Measurements from ENCODE around the gene ANXA5.
"Not testable (repeated sequence)": the region's sequence is repeated elsewhere in the genome, so short reads cannot be mapped to it uniquely, and the experiment has no call there.

Gene ANXA5

DNA sequence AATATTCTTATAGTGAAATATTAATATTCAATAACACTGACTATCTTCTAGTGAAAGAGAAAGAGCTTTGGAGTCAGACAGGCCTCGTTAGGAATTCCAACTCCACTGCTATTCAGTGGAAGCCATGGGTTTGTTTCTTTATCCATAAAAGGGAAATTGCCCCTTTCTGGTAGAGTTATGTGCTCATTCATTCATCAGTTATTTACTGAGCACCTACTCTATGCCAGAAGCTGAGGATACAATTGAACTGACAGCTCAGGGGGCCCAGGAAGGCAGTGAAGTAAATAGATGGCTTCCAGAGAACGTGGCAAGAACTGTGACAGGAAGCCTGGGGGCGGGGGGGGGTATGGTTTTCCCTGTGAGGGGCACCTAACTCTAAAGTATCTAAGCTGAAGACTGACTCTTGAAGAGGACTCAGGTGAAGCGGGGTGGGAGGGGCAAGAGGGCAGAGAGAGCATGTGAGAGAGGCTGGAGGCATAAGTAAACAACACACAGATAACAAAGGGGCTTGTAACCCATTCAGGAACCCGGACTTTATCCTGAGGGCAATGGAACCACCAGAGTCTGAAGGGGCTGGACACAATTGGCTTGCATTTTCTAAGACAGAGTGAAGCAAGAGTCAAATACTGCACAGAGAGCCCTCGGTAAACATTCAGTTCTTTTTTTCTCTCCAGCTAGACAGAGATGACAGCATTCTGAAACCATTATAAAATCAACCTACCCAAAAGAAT is 20.3 kb downstream of the ANXA5 start:
- DNase-seq (ENCODE audit: low read depth), result no peak

DNA sequence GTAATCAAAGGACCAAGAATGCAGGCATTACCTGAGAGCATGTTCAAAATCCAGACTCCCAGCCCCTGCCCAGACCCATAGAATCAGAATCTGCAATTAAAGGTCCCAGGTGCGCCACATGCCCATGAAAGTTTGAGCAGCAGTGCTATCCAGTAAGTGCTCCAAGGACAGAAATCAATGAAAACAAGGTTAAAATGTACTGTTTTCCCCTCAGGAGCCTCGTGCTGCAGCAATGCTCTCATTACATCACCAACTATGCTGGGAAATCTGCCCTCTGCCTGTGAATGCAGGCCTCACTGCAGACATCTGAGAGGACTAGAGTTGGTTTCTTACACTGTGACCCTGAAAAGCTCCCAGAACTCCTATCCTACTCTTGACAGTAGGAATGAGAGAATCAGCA is 21.1 kb downstream of the ANXA5 start:
- no peak for DNase-seq (ENCODE audit: low read depth)

DNA sequence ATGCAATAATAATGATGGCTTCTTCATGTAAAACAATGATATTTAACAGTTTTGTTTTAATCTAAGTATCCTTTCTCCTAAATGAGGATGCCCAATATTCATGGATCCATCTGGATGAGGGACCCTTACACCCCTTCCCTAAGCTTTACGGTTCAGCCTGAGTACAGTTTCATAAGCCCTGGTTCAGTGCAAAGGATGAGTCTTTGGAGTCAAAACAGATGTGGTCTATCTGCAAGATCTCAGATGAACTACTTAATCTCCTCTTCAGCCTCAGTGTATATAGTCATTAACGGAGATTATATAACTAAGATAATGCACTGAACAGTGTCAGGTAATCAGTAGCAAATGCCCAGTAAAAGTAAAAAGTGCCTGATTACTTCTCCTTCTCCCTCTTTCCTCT is 22.1 kb downstream of the ANXA5 start:
- DNase-seq (ENCODE audit: low read depth), result no peak

DNA sequence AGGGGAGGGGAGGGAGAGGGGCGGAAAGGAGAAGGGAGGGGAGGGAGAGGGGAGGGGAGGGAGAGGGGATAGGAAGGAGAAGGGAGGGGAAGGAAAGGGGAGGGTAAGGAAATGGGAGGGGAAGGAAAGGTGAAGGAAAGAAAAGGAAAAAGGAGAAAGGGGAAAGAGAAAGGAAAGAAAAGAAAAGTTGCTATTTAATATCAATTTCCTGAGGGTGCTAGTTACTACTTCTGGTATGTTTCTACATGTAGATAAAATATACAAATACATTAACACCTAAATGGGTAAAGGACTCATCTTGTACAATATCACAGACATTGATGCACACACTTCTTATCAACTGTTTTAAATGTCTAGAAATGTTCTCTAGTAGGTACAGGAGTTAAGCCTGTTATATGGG is 22.6 kb downstream of the ANXA5 start:
- no peak for DNase-seq (ENCODE audit: low read depth)

DNA sequence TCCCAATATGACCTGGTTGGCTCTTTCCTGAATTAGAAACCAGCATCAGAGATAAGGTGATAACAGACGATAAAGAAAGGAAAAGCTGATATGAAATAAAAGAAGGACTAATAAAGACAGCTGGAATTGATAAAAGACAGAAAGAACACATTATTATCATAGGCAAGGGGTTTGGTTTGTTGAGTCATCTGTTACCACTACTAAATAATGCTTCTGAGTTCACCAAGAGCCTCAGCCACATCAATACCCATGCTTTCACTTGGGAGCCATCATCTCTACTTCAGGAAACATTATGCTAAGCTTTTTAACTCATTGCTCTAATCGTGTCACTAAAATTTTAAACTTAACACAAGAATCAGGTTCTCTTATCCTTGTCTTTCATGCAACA is 27.6 kb downstream of the ANXA5 start:
- DNase-seq (ENCODE audit: low read depth), result no peak

DNA sequence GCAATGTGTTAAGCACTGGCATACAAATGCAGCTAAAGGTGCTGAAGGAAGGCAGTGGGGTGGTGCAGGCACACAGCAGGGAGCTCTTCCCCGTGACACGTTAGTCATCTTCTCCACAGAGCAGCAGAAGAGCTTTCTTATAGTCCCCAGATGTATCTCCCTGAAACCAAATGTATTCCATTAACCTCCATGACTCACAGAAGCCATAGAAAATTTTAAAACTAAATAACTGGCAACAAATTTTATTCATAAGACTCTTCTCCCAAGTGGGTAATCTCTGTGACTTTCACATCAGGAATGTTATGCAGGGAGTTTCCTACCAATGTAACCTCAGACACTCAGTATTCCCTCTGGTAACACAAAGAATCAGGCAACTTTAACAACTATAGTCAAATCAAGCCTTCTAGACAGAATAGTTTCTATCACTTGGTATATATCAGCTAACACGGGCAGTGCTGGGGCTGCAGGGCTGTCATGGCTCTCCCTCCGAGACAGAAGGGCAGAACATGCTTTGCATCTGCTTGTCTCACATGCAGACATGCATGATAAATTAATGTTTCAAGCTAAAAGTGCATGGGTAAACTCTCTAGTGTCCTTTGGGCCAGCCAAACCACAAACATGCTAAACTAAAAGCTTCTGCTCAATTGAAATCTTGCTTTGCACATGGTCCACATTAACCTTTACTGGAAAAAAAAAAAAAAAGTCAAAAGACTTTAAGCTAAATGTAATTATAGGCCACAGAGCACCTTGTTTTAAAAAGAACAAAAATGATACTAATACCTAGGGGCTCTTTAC is 28.2 kb downstream of the ANXA5 start:
- no peak for DNase-seq (ENCODE audit: low read depth)

DNA sequence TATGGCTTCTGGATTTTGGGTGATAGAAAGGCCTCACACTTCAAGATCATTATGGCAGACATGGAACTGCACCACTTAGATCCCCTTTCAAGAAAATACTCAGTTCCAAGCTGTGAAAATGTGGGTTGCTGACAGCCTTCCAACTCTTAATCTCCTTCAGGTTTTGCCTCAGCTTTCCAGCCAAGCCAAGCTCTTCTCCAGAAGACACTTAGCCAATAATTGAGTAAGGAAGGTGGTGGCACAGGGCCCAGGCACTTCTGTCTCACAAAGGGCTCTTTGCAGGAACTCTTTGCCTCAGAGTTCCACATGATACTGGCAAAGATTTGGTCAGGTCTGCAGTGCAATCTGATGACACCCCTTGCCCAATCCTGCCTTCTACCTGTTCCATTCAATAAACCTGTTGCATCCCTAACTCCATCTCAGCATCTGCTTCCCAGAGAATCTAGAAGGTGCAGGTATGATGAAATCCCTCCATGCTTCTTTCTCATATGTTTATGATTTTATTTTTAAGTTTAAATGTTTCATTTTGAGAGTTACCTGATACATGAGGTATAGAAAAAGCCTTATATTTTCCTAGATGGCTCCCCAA is 30.6 kb downstream of the ANXA5 start:
- no peak for DNase-seq (ENCODE audit: low read depth)

DNA sequence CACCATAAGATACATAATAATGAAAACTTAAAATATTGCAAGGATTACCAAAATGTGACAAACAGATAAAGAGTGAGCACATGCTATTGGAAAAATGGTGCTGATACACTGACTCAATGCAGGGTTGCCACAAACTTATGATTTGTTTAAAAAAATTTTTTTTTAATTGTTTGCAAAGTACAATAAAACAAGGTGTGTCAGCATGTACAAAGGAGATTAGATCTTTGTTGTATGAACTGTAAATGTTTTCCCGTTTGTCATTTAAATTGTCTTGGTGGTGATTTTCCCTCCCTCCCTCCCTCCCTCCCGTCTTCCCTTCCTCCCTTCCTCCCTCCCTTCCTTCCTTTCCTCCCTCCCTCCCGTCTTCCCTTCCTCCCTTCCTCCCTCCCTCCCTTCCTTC is 31.4 kb downstream of the ANXA5 start:
- no peak for DNase-seq (ENCODE audit: low read depth)

DNA sequence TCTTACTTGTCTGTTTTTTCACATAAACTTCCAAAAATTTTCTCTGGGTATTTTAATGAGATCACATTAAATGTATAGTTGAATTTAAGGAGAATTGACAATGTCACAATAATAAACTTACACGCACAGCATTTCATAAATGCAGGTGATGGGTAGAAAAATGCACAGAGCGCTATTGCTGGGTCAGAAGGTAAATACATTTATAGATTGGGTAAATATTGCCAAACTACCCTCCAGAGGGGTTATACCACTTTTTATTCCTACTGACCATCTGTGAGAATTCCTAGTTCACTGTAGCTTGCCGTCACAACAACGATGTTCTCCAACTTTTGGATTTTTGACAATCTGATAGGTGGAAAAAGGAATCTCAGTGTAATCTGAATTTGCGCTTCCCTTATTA is 34.6 kb downstream of the ANXA5 start:
- no peak for DNase-seq (ENCODE audit: low read depth)

DNA sequence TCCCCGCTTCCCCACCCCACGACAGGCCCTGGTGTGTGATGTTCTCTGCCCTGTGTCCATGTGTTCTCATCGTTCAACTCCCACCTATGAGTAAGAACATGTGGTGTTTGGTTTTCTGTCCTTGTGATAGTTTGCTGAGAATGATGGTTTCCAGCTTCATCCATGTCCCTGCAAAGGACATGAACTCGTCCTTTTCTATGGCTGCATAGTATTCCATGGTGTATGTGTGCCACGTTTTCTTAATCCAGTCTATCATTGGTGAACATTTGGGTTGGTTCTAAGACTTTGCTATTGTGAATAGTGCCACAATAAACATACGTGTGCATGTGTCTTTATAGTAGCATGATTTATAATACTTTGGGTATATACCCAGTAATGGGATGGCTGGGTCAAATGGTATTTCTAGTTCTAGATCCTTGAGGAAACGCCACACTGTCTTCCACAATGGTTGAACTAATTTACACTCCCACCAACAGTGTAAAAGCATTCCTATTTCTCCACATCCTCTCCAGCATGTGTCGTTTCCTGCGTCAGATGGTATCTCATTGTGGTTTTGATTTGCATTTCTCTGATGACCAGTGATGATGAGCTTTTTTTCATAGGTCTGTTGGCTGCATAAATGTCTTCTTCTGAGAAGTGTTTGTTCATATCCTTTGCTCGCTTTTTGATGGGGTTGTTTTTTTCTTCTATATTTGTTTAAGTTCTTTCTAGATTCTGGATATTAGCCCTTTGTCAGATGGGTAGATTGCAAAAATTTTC is 36.4 kb downstream of the ANXA5 start:
- not testable (repeated sequence) for DNase-seq (ENCODE audit: low read depth)

DNA sequence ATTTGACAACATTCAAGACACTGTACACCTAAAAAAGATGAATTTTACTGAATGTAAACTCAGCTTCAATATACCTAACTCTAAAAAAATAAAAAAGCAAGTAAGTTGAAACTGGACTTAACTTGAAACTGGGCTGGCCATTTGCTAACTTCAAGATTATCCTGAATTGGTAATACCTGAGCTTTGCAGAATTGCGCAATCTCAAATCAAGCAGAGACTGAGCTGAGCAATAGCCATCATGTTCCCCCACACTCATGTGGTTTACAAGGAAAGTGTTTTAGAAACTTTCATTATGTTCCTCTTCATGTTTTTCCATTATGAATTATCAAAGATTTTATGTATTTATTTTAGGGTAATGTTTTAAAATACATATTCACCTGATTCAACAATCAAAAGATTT is 38.7 kb downstream of the ANXA5 start:
- no peak for DNase-seq (ENCODE audit: low read depth)

DNA sequence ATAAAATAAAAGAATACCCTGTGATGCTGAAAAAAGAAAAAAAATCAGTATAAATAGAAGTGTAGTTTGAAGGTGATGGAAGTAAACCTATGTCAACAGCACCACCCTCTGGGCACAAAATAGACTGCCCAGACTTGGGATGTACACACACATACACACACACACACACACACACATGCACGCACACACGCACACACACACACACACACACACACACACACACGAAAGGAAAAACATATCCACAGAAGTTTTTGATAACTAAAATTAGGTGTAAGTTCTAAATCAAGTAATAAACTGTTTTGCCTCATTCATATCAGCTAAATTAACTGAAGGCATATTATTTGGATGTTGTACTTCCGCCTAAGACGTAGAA is 40.5 kb downstream of the ANXA5 start:
- DNase-seq (ENCODE audit: low read depth), result no peak

DNA sequence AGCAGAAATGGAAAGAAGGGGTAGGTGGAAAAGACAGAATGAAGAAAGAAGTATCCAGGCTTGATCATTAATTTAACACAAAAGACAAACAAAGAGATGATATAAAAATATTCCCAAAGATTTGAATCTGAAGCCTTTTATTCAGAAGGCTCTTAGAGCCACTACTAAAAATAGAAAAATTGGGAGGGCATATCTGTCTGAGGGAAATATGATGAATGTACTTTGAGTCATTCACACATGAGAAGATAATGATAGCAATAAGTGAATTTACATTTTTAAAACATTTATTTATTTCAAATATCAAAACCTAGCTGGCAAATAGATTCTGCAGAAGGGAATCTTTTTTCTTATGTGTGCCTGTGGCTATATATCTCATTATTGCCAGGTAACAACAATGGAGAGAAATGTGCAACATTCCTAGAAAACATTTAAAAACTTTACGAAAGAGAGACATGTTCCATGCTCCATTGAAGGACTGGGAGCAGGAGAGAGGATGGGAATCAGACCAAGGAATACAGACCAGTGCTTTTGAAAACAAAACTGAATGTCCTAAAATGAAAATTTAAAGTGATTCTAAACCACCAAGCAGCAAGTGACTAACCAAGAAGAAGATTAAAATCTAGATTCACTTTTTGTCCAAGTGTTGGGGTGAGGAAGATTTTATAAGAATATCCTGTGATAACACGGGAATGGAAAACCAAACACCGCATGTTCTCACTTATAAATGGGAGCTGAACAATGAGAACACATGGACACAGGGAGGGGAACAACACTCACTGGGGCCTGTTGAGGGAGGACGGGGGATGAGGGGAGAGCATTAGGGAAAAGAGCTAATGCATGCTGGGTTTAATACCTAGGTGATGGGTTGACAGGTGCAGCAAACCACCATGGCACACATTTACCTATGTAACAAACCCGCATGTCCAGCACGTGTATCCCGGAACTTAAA is 41.2 kb downstream of the ANXA5 start:
- no peak for DNase-seq (ENCODE audit: low read depth)

DNA sequence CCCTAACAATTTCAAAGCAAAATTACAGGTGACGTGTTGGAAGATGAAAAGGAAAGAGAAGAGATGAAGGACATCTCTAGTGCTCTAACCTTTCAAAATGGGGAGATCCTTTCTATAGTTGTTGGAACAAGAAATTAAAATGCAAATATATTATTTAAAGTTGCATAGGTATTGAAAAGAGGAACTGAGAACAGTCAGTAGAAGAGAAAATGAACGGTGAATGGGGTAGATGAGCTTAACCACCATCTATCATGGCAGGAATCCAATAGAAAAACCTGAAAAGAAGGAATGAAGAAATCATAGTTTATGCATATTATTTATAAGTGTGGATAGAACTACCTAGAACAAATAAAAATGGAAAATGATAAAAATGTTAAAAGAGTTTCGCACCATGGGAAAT is 42.0 kb downstream of the ANXA5 start:
- DNase-seq (ENCODE audit: low read depth), result no peak

DNA sequence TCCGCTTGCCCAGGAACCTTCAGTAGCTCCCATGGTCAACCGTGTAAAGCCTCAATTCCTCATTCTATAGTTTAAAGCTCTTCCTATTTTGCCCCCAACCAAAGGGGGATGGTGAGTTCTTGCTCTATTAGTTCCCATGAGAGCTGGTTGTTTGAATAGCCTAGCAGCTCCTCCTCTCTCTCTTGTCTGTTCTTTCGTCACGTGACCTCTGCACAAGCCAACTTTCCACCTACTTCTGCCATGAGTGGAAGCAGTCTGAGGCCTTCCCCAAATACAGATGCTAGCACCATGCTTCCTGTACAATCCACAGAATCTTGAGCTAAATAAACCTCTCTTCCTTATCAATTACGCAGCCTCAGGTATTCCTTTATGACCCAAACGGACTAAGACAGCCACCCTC is 42.8 kb downstream of the ANXA5 start:
- no peak for DNase-seq (ENCODE audit: low read depth)

DNA sequence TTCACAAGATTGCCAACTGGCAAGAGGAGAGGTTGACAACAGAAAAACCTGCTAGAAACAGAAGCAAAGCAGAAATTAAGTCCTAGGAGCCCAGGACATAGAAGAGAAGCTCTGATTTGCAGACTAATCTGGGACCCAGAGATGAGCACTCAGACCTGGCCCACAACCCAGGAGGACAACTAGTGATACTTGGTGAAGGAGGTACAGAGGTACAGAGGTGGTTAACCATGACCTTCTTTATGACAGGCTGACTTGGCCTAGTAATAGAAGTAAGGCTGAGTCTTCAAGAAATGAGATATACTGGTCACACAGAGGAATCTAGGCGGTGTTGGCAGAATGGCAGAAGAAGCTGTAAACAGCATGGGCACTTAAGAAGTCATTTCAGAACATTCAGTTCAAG is 43.6 kb downstream of the ANXA5 start:
- DNase-seq (ENCODE audit: low read depth), result no peak

DNA sequence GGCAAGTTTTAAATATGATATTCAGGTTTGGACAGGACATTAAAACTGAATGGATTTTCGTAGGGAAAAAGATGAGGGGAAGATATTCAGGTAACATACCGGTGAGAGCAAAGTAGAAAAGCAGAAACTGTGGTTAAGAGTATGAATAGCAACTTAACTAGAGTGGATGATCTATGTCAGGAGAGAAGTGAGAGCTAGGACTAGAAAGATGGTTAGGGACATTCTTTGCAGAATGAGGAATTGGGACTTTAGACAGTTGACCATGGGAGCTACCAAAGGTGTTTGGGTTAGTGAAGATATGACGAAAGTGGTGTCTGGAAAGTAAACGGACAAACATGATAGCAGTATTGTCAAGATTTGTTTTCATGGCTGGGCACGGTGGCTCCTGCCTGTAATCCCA is 45.2 kb downstream of the ANXA5 start:
- no peak for DNase-seq (ENCODE audit: low read depth)

DNA sequence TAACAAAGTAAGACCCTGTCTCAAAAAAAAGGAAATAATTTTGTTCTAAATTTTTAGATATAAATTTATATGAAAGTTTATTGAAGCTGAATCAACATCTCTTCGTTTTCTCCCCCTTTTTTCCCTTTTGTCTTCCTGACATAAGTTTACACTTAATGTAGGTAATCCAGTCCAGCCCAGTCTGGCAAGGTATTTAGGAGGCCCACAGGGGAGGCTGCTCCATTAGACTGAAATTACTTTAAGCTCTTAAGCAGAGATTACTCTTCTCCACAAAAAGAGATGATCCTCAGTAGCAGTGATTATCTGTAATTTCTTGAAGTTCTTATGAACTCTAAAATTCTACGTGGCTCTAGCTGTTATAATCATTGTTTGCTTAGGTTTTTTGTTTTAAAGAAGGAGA is 46.0 kb downstream of the ANXA5 start:
- DNase-seq (ENCODE audit: low read depth), result no peak

DNA sequence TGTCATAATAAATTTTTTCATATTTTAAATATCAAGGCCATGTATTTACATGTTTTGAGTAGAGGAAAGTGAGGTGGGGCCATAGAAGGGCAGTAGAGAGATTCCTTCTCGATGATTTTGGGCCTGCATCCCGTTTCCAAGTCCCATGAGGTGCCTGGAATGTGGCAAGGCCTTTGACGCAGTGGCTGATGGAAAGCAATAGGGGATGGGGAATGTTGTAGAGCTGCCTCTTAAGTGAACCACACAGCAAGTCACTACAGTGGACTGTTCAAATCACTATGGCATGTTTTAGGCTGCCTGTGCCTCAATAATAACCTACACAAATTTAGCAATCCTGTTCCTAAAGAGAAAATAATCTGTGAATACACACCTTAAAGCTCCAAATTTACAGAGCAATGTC is 48.3 kb downstream of the ANXA5 start:
- DNase-seq (ENCODE audit: low read depth), result no peak

DNA sequence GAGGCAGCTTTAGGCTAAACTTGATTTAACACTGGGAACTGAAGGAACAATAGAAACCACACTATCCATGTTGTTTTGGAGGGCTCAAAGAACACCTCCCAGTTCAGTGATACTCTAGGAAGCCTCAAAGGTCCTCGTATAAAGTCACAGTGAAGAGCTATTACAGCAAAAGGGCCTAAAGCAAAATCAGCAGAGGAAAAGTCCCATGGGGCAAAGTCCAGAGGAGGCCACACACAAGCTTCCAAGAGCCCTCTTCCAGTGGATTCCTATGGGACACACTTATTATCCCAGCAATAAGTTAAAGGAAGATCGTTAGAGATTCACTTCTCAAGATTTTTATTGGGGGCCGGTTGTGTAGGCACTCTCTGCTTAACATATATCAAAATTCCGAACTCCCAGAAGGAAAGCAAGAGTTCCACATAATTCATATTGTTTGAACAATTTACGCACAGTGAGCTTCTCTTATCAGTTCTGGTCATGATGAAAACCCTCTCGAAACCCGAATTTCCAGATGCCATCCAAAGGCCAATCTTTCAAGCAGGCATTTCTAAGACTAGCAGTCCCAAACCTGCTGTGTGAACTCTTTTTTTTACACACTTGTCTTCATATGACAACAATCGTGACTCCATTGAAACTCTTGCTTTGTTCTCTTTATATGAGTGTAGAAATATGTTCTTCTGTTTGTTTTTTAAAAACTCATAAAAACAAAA is 53.7 kb downstream of the ANXA5 start:
- DNase-seq (ENCODE audit: low read depth), result no peak

DNA sequence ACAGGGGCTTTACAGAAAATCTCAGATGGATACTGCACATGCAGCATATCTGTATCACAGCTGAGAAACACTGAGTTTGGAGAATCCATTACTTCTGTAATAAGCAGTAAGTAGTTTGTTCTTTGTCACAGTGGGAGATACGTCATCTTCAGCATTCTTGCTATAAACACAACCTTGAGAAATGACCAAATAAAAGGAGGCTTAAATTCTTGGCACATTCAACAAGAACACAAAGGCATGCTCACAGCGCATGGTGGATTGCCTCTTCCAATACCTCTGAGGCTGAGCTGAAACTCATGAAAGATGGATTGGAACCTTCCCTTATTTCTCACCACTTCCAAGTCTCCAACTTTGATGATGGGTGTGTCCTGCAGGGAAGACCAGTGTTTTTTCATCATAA is 54.5 kb downstream of the ANXA5 start:
- no peak for DNase-seq (ENCODE audit: low read depth)

Data from stimulated activated CD8-positive, alpha-beta memory T cell treated with anti-CD3 and anti-CD28 coated beads, Interleukin-12 subunit alpha, Interleukin-12 subunit beta, amount 100 ng/mL, for 4 hours (primary cell).